ENCODE measurements around the gene KIFC3.

- TF ChIP-seq CTCF (IDR thresholded peaks at IDR 0.05; ENCODE audit: low read depth, low read length, poor library complexity, severe bottlenecking): no peak
- no peak for TF ChIP-seq EZH2phosphoT487 (IDR thresholded peaks at IDR 0.05; ENCODE audit: borderline replicate concordance, low read length)
Observed at GRCh38 chr16:57711346-57711745, 90.9 kb downstream of the KIFC3 start.

Measured in DOHH2 (cell line).